NCI-H748 treated with DMSO at 0.1 percent for 48 hours (cell line): ENCODE data around the gene FOXJ2.
"Not testable (repeated sequence)": the region's sequence is repeated elsewhere in the genome, so short reads cannot be mapped to it uniquely, and the experiment has no call there.

Experiments used
- DNase-seq: peaks from one replicate; lab custom pipeline; 2025; lab: John Stamatoyannopoulos, UW

Gene FOXJ2

GRCh38 chr12:8032242-8033152 lies at the start of gene FOXJ2:
TSS of gene FOXJ2 (plus strand) at chr12:8032716. CDS start at chr12:8039833, 7,117 bp downstream.
- DNase-seq = no peak

DNA sequence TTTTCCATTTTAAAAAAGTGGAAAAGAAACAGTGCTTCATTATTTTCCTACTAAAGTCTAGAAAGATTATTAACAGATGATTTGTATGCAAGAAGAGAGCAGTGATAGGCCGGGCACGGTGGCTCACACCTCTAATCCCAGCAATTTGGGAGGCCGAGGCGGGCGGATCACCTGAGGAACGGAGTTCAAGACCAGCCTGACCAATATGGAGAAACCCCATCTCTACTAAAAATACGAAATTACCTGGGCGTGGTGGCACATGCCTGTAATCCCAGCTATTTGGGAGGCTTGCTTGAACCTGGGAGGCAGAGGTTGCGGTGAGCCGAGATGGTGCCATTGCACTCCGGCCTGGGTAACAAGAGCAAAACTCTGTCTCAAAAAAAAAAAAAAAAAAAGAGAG lies 49.5 kb upstream of the FOXJ2 start:
- not testable (repeated sequence) for DNase-seq

DNA sequence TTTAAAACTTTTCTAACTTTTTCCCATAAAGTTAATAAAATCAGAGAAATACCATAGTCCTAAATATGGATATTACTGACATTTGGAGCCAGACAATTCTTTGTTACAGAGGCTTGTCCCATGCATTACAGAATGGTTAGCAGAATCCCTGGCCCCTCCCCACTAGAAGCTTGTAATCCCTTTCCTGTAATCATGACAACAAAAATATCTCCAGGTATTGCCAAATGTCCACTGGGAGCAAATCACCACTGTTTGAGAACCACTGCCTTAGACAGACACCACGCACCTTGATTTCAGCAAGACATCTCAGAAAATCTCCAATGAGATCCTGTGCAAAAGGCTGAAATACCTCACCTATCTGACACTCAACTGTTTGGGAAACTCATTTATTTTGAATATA lies 49.1 kb upstream of the FOXJ2 start:
- DNase-seq = not testable (repeated sequence)

GRCh38 chr12:7984900-7985299 lies 47.6 kb upstream of the FOXJ2 start:
- DNase-seq = no peak

DNA sequence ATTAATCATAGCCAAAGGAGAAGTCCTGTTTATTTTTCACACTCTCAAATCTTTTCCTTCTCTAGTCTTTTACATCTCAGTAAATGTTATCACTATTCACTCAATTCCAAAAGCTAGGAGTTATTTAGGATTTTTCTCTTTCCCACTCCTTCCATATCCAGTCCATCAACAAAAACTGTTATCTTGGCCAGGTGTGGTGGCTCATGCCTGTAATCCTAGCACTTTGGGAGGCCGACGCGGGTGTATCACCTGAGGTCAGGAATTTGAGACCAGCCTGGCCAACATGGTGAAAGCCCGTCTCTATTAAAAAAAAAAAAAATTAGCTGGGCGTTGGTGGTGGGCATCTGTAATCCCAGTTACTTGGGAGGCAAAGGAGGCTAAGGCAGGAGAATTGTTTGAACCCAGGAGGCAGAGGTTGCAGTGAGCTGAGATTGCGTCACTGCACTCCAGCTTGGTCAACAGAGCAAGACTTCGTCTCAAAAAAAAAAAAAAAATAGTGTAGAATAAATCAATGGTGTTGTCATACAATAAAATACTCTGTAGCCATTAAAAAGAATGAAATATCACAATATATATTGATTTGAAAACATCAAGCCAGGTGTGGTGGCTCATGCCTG lies 46.6 kb upstream of the FOXJ2 start:
- no peak for DNase-seq

DNA sequence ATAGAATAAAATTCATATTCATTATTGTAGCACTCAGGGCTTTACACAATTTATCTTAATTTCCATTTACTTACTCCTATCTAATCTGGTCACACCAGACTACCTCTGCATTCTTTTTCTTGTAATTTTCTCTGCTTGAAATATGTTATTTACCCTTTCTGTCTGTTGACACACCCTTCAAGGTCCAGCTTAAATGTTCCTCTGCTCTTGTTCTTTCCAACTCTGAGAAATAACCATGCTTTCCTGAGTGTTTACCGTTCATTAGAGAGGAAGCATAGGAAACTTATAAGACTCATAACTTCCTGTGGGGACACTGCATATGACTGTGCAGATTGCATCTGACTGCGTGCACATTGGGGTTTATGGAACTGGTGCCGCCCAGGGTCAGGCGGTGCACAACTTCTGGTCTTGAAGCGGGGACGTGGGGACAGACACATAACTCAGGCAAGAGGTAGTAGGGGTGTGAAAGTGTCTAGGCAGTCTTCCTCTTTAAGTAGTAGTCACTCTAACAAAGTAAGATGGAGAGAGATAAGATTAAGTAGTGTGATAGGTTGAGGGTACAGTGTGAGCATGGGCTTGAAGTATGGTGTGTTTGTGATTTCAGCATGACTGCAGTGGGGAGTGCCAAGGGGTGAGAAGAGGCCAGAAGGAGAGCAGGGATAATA lies 42.6 kb upstream of the FOXJ2 start:
- no peak for DNase-seq

DNA sequence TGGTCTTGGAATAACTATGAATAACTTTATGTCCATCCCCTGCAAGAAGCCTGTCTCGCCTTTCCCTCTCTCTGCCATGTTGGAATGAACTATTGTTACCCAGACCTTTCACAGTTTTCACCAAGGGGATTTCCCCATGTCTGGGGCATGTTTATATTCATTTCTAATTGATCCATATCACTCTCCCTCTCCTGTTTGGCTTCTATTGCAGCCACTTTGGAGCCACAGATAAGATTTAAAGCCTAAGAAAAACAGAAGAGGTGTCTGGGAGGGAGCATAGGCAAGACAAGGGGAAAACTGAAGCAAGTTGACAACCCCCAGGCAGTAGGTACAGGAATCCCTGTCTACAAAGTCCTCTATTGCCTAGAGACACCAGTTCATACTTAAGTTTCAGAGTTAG lies 41.0 kb upstream of the FOXJ2 start:
- no peak for DNase-seq

GRCh38 chr12:7994731-7995205 lies 37.7 kb upstream of the FOXJ2 start:
- DNase-seq = no peak

GRCh38 chr12:7995266-7995963 lies 37.1 kb upstream of the FOXJ2 start:
- peak; percentile 41 for DNase-seq

DNA sequence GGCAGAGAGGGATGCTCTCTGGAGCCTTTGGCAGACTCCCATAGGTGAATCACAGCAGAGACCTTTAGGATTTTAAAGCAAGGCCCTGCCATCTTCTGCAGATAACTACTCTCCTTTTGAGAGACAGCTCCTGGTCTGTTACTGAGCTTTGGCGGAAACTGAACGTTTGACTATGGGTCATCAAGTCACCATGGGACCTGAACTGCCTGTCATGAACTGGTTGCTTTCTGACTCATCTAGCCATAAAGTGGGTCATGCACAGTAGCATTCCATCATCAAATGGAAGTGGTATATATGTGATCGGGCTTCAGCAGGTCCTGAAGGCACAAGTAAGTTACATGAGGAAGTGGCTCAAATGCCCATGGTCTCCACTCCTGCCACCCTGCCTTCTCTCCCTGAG lies 31.7 kb upstream of the FOXJ2 start:
- DNase-seq = not testable (repeated sequence)

DNA sequence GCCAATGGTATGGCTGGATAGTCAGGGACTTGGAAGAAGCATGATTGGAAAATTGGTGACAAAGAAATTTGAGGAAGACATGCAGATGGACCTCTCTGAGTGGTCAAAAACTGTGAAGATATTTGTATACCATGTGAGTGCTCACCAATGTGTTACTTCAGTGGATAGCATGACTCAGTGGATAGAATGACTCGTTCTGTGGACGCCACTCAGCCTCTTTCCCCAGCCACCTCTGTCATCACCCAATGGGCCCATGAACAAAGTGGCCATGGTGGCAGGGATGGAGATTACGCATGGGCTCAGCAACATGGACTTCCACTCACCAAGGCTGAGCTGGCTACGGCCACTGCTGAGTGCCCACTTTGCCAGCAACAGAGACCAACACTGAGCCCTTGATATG lies 31.0 kb upstream of the FOXJ2 start:
- not testable (repeated sequence) for DNase-seq

DNA sequence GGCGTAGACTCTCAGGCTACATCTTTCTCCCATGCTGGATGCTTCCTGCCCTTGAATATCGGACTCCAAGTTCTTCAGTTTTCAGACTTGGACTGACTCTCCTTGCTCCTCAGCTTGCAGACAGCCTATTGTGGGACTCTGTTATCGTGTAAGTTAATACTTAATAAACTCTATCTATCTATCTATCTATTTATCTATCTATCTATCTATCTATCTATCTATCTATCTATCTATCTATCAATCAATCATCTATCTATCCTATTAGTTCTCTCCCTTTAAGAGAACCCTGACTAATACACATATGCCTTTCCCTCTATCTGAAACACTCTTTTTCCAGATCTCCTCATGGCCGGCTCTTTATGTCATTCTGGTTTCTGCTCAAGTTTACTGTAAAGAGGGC lies 27.6 kb upstream of the FOXJ2 start:
- DNase-seq = not testable (repeated sequence)

DNA sequence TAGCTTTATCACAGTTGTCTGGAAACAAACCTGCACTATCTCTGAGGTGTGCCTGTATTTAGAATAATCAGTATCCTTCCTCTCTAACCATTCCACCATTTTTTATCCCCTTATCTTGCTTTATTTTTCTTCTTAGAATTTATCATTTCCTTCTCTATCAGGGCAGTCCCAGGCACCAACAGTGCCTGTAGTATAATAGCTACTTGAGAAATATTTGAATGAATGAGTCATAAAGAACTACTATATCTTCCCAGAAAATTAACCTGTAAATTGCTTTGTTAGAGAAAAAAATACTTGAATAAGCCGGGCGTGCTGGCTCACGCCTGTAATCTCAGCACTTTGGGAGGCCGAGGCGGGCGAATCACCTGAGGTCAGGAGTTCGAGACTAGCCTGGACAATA lies 21.2 kb upstream of the FOXJ2 start:
- DNase-seq = no peak

GRCh38 chr12:8012651-8013309 lies 19.7 kb upstream of the FOXJ2 start:
- DNase-seq = no peak

- DNase-seq = no peak
Measured at GRCh38 chr12:8014836-8015235, 17.7 kb upstream of the FOXJ2 start.

DNA sequence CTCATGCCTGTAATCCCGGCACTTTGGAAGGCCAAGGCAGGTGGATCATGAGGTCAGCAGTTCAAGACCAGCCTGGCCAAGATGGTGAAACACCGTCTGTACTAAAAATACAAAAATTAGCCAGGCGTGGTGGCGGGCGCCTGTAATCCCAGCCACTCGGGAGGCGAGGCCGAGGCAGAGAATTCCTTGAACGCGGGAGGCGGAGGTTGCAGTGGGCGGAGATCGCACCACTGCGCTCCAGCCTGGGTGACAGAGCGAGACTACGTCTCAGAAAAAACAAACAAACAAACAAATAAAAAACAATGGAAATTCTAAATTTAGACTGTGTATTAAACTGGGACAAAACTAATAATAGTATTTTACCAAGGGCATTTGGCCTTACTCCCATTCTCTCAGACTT lies 14.3 kb upstream of the FOXJ2 start:
- not testable (repeated sequence) for DNase-seq

DNA sequence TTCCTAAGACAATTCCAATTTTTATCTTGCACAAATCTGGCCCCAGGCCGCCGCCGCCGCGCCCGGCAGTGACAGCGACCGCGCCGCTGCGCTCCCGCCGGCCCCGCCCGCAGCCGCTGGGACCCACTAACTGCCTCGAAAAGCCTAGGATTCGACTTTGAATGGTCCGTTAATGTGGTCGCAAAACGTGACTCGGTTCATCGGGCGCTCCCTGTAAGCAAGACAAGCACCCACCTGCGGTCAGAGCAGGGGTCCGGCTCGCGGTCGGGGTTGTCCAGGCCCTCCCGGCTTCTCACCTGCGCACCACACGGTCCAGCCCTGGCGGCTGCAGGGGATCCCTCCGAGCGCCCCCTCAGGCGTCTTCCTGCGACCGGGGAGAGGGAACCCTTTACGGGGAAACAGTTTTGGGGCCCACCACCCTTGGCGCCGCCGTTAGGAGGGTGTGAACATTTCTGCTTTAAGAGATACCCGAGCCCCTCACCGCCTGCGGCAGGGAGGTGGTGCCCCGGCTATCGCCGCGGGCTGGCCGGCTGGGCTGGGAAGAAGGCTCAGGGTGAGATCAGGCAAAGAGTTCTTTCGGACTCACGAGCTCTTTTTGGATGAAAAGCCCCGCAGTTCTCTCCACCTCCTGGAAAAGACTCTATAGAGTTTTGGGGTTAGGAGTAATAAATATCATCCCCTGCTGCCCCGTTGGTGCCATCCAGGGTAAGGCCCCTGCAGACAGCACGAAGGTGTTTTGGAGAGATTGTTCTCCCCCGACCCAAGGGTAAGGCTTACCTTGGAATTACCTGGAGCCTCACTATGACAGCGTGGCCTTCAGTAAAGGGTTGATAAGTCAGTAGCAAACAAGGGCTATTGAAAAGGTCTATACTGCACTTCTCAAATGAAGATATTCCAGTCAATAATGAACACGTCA lies 13.6 kb upstream of the FOXJ2 start:
- peak; percentile 8 for DNase-seq

- DNase-seq = peak; percentile 86
Measured at GRCh38 chr12:8026291-8026900, 6.1 kb upstream of the FOXJ2 start.

- no peak for DNase-seq
Measured at GRCh38 chr12:8027856-8028255, 4.7 kb upstream of the FOXJ2 start.

DNA sequence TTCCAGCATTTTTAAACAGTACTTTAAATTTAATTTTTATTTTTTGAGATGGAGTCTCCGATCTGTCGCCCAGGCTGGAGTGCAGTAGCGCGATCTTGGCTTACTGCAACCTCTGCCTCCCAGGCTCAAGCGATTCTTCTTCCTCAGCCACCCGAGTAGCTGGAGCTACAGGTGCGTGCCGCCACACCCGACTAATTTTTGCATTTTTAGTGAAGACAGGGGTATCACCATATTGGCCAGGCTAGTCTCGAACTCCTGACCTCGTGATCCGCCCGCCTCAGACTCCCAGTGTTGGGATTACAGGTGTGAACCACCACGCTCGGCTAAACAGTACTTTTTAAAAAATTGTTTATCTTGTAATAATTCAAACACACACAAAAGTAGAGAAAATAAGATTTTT lies 4.2 kb upstream of the FOXJ2 start:
- no peak for DNase-seq
